ENCODE measurements around the gene MAD2L1.

The MAD2L1 gene

GRCh38 chr4:120056246-120056645, 10.4 kb downstream of the MAD2L1 start:
- Histone ChIP-seq H3K36me3 (ENCODE audit: control insufficient read depth in 2 of 2, insufficient read depth in 1 of 2, low read length in 2 of 2) (peaks cover 7 to 53% of the 10 kb centered on the region in 2 experiments), H3K9me3 (ENCODE audit: control insufficient read depth, insufficient read depth, low read depth, low read length) (no peaks in the 10 kb centered on the region), H3K4me1 (ENCODE audit: control insufficient read depth, insufficient read depth, low read length) (no peaks in the 10 kb centered on the region), H3K4me3 (ENCODE audit: low read depth, low read length) (no peak overlapping the region), H3K27ac (ENCODE audit: extremely low read depth, low read depth, low read length) (no peak overlapping the region)
- ChIA-PET CTCF (interaction anchor here (0.7 to 1.0 kb wide), 4 partner anchors 334 to 769 kb away, joined by 3 read pairs; partner anchors contain the start of gene PDE5A), POLR2A (no interaction called here)
- TF ChIP-seq ZNF645 (tag by site-specific recombination; IDR thresholded peaks at IDR 0.05) (no peak), ZNF174 (tag by site-specific recombination; IDR thresholded peaks at IDR 0.05) (no peak), ZNF830 (tag by site-specific recombination; IDR thresholded peaks at IDR 0.05; ENCODE audit: low read depth) (no peak), ZSCAN4 (tag by site-specific recombination; IDR thresholded peaks at IDR 0.05) (no peak), ZNF792 (tag by site-specific recombination; IDR thresholded peaks at IDR 0.05) (no peak), KLF7 (tag by site-specific recombination; IDR thresholded peaks at IDR 0.05; ENCODE audit: borderline replicate concordance) (no peak), ZNF654 (tag by site-specific recombination; IDR thresholded peaks at IDR 0.05; ENCODE audit: low read depth) (peak; percentile 27; the same call in 1 of the 2 replicates), ZNF416 (tag by site-specific recombination; IDR thresholded peaks at IDR 0.05) (no peak)

- no peak overlapping the region for H3K27ac ChIP-seq (ENCODE audit: extremely low read depth, low read depth, low read length)
- H3K4me3 ChIP-seq (ENCODE audit: low read depth, low read length): no peak overlapping the region
- H3K36me3 ChIP-seq (ENCODE audit: control insufficient read depth in 2 of 2, insufficient read depth in 1 of 2, low read length in 2 of 2): peaks cover 7 to 48% of the 10 kb centered on the region in 2 experiments
- ChIA-PET CTCF (interaction anchor here (0.7 to 1.6 kb wide), 4 partner anchors 333 to 768 kb away, joined by 3 to 6 read pairs (median 3); partner anchors contain the start of gene PDE5A), POLR2A (no interaction called here)
- no peaks in the 10 kb centered on the region for H3K9me3 ChIP-seq (ENCODE audit: control insufficient read depth, insufficient read depth, low read depth, low read length)
- no peak for TF ChIP-seq ZXDB (tag by site-specific recombination; IDR thresholded peaks at IDR 0.05)
- TF ChIP-seq KLF10 (tag by site-specific recombination; IDR thresholded peaks at IDR 0.05): no peak
- no peak for TF ChIP-seq ZNF571 (tag by site-specific recombination; IDR thresholded peaks at IDR 0.05)
- TF ChIP-seq SP2 (tag by site-specific recombination; IDR thresholded peaks at IDR 0.05): no peak
- no peak for TF ChIP-seq TCF7L2 (IDR thresholded peaks at IDR 0.05; ENCODE audit: borderline replicate concordance, low read depth, low read length)
- no peak for TF ChIP-seq OSR2 (tag by site-specific recombination; IDR thresholded peaks at IDR 0.05)
- no peak for TF ChIP-seq ZBTB10 (tag by site-specific recombination; IDR thresholded peaks at IDR 0.05)
- TF ChIP-seq REST (tag by site-specific recombination; IDR thresholded peaks at IDR 0.05): no peak
- no peak for TF ChIP-seq MEIS1 (CRISPR knock-in tag; IDR thresholded peaks at IDR 0.05; ENCODE audit: borderline replicate concordance)
- TF ChIP-seq ZNF521 (tag by site-specific recombination; IDR thresholded peaks at IDR 0.05): no peak
- TF ChIP-seq ZNF544 (tag by site-specific recombination; IDR thresholded peaks at IDR 0.05): no peak
- TF ChIP-seq ZNF274 (IDR thresholded peaks at IDR 0.05; ENCODE audit: low read length): no peak
- no peak for TF ChIP-seq ZNF274 (tag by site-specific recombination; IDR thresholded peaks at IDR 0.05; ENCODE audit: borderline replicate concordance)
- TF ChIP-seq SP7 (tag by site-specific recombination; IDR thresholded peaks at IDR 0.05): no peak
- no peak for TF ChIP-seq SCRT1 (tag by site-specific recombination; IDR thresholded peaks at IDR 0.05; ENCODE audit: borderline replicate concordance)
- no peak for TF ChIP-seq ZNF473 (tag by site-specific recombination; IDR thresholded peaks at IDR 0.05)
- H3K4me1 ChIP-seq (ENCODE audit: control insufficient read depth, insufficient read depth, low read length): no peaks in the 10 kb centered on the region
These were observed 10.9 kb downstream of the MAD2L1 start for GRCh38 chr4:120055795-120056194.
